HUES6 (cell line): ENCODE measurements around the gene IKBKG.
"Not testable (repeated sequence)": the region's sequence is repeated elsewhere in the genome, so short reads cannot be mapped to it uniquely, and the experiment has no call there.

Experiments used
- H3K27ac ChIP-seq: 2 replicates; pipeline ENCODE4 v1.7.0; 2013; ENCODE audit warnings: low read depth, mild to moderate bottlenecking, low read length, inconsistent platforms
- H3K27me3 ChIP-seq: 2 replicates; pipeline ENCODE4 v1.6.1; 2013; ENCODE audit warnings: low read length; ENCODE audit not compliant: control insufficient read depth, insufficient read depth
- H3K36me3 ChIP-seq: 2 replicates; pipeline ENCODE4 v1.6.1; 2013; ENCODE audit warnings: low read length; ENCODE audit not compliant: control insufficient read depth, insufficient read depth
- H3K4me1 ChIP-seq: 2 replicates; pipeline ENCODE4 v1.6.1; 2013; ENCODE audit warnings: low read length; ENCODE audit not compliant: control insufficient read depth, insufficient read depth
- H3K4me3 ChIP-seq: 2 replicates; pipeline ENCODE4 v1.5.1; 2013; ENCODE audit warnings: low read depth, low read length
- H3K9ac ChIP-seq: one replicate; pipeline ENCODE4 v1.6.1; 2013; ENCODE audit warnings: mild to moderate bottlenecking, low read length
- H3K9me3 ChIP-seq: 2 replicates; pipeline ENCODE4 v1.6.1; 2013; ENCODE audit warnings: low read depth, low read length; ENCODE audit not compliant: control insufficient read depth, insufficient read depth

IKBKG gene

GRCh38 chrX:154547245-154548027 is at the start of gene IKBKG:
TSS of gene IKBKG (plus strand) at chrX:154547620. CDS start at chrX:154552003, 4,383 bp downstream.
- Histone ChIP-seq H3K9ac (peak within 1 kb of the TSS; percentile 89), H3K4me1 (peaks cover 16% of the 10 kb centered on the region; the same call in 1 of the 2 replicates), H3K27me3 (no peaks in the 10 kb centered on the region), H3K9me3 (peaks cover 15% of the 10 kb centered on the region; the same call in 1 of the 2 replicates), H3K4me3 (peak within 1 kb of the TSS; percentile 88), H3K36me3 (peaks cover 25% of the 10 kb centered on the region), H3K27ac (peak within 1 kb of the TSS; percentile 73; the same call in 1 of the 2 replicates)

DNA sequence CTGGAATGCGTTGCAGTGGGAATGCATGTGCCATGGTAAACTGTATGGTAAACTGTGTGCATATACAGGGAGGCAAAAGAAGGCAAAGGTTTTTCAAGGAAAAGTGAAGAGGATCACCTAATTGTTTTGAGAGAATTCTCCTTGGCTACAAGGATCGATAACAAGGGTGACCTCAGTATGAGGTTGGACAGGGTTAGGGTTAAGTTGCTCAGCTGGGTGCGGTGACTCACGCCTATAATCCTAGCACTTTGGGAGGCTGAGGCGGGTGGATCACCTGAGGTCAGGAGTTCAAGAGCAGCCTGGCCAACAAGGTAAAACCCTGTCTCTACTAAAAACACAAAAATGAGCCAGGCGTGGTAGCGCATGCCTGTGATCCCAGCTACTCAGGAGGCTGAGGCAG is 46.0 kb upstream of the IKBKG start:
- not testable (repeated sequence) for H3K27me3 ChIP-seq, H3K4me3 ChIP-seq, H3K9ac ChIP-seq, H3K4me1 ChIP-seq, H3K27ac ChIP-seq
- Histone ChIP-seq H3K9me3 (peaks cover 17% of the 10 kb centered on the region; the same call in 1 of the 2 replicates), H3K36me3 (peaks cover 16% of the 10 kb centered on the region)

DNA sequence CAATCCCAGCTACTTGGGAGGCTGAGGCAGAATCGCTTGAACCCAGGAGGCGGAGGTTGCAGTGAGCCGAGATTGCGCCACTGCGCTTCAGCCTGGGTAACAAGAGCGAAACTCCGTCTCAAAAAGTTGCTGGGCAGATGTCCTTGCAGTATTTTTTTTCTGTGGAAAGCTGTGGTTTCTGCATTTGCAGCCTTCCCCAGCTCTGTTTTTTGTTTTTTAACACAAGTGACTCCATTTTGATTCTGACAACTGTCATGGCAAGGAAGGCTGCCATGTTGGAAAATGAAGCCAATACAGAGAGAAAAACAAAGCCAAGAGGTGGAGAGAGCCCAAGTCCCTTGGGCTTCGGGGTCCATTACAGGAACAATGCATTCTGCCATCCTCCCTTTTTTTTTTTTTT is 45.3 kb upstream of the IKBKG start:
- Histone ChIP-seq H3K9ac (no peak overlapping the region), H3K4me3 (no peak overlapping the region), H3K27me3 (no peaks in the 10 kb centered on the region), H3K4me1 (no peaks in the 10 kb centered on the region; the same call in 1 of the 2 replicates), H3K36me3 (peaks cover 22% of the 10 kb centered on the region), H3K9me3 (peaks cover 22% of the 10 kb centered on the region; the same call in 1 of the 2 replicates), H3K27ac (no peak overlapping the region)

- Histone ChIP-seq H3K4me1 (no peaks in the 10 kb centered on the region; the same call in 1 of the 2 replicates), H3K9me3 (peaks cover 24% of the 10 kb centered on the region; the same call in 1 of the 2 replicates), H3K9ac (no peak overlapping the region), H3K27ac (no peak overlapping the region), H3K27me3 (no peaks in the 10 kb centered on the region), H3K4me3 (no peak overlapping the region), H3K36me3 (peaks cover 27% of the 10 kb centered on the region)
Observed at GRCh38 chrX:154502989-154503388, 44.4 kb upstream of the IKBKG start.

DNA sequence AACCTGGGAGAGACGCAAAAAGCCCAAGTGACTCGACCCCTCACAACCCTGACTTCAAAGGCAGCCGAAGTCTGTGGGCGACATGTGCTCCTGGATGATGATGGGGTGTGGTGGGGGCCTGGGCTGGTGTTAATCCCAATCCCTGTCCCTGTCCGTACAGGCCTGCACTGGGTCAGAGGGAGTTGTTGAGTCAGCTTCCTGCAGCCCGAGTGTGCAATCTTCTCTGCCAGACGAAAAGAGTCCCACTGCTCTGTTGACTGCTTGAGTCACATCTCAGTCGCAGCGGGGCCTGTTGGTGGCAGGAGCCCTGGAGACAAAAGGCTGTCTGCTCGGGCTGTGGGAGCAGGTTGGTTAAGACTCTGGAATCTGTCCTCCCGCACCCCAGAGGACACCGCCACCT is 41.7 kb upstream of the IKBKG start:
- no peaks in the 10 kb centered on the region; the same call in 1 of the 2 replicates for H3K4me1 ChIP-seq
- peaks cover 33% of the 10 kb centered on the region; the same call in 1 of the 2 replicates for H3K9me3 ChIP-seq
- H3K27me3 ChIP-seq: no peaks in the 10 kb centered on the region
- no peak overlapping the region for H3K4me3 ChIP-seq
- H3K9ac ChIP-seq: no peak overlapping the region
- H3K27ac ChIP-seq: no peak overlapping the region
- peaks cover 44% of the 10 kb centered on the region for H3K36me3 ChIP-seq

- H3K9ac ChIP-seq: no peak overlapping the region
- no peak overlapping the region for H3K27ac ChIP-seq
- peaks cover 44% of the 10 kb centered on the region for H3K36me3 ChIP-seq
- no peaks in the 10 kb centered on the region for H3K27me3 ChIP-seq
- peaks cover 32% of the 10 kb centered on the region; the same call in 1 of the 2 replicates for H3K9me3 ChIP-seq
- H3K4me1 ChIP-seq: no peaks in the 10 kb centered on the region; the same call in 1 of the 2 replicates
- no peak overlapping the region for H3K4me3 ChIP-seq
Observed at GRCh38 chrX:154506483-154507332, 40.7 kb upstream of the IKBKG start.

DNA sequence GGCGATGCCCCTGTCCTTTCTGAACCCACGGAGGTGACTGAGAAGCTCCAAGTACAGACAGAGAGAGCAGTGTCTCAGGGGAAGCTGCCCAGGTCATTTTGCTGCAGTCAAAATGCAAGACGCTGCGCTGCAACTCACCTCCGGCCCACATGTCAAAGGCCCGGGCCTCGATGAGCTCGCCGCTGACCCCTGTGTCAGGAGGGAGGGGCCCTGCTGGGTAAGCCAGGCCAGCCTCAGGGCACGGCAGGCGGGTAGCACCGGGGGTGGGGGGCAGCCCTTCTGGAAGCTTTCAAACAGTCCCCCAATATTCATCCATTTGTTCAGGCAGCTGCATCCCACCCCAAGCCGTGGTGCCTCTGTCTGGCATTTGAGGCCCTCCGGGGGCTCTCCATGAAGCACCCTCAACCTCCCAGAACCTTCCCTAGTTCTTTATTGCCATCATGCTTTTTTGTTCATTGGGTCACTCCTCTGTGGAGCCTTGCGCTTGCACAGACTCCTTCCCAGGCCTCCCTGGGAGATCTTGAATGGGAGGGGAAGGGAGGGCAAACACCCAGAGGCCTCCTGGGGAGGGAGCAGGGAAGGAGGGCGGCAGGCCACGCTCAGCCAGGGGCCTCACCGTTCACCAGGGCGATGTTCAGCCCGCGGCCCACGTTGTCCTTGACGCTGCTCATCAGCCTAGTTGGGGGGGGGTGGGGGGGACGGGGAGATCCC is 39.6 kb upstream of the IKBKG start:
- no peak overlapping the region for H3K9ac ChIP-seq
- peaks cover 28% of the 10 kb centered on the region; the same call in 1 of the 2 replicates for H3K9me3 ChIP-seq
- H3K27me3 ChIP-seq: no peaks in the 10 kb centered on the region
- no peak overlapping the region for H3K4me3 ChIP-seq
- H3K36me3 ChIP-seq: peaks cover 44% of the 10 kb centered on the region
- no peak overlapping the region for H3K27ac ChIP-seq
- H3K4me1 ChIP-seq: no peaks in the 10 kb centered on the region; the same call in 1 of the 2 replicates

DNA sequence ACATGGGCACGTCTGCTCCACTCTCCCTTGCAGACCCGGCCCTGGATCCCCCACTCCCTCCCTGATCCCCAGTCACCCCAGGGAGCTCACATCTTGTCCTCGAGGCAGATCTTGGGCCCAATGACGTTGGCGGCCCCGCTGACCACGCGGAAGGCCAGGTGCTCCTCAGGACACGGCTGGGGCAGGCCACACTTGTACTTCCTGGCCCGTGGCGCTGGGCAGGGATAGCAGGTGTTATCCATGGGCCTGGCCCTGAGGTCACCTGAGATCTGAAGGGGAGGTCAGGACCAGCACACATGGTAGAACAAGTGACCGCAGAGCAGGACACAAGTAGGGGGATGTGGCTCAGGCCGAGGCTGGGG is 39.1 kb upstream of the IKBKG start:
- peaks cover 44% of the 10 kb centered on the region for H3K36me3 ChIP-seq

DNA sequence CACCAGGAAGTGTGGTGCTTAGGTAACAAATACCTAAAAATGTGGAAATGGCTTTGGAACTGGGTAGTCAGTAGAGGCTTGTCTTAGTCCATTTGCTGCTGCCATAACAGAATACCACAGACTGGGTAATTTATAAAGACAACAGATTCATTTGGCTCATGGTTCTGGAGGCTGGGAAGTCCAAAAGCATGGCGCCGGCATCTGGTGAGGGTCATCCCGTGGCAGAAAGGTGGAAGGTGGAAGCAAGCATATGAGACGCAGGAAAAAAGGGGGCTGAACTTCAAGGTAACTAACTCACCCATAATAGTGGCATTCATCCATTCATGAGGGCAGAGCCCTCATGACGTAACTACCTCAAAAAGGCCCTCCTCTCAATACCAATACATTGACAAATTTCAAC is 38.0 kb upstream of the IKBKG start:
- Histone ChIP-seq H3K9ac (no peak overlapping the region), H3K27ac (no peak overlapping the region), H3K36me3 (peaks cover 44% of the 10 kb centered on the region), H3K9me3 (peaks cover 30% of the 10 kb centered on the region; the same call in 1 of the 2 replicates), H3K4me1 (no peaks in the 10 kb centered on the region; the same call in 1 of the 2 replicates), H3K4me3 (no peak overlapping the region), H3K27me3 (no peaks in the 10 kb centered on the region)

More for the DNA sequence above, 39.1 kb upstream of the IKBKG start:
- Histone ChIP-seq H3K9me3 (peaks cover 26% of the 10 kb centered on the region; the same call in 1 of the 2 replicates), H3K4me1 (no peaks in the 10 kb centered on the region; the same call in 1 of the 2 replicates), H3K9ac (no peak overlapping the region), H3K27ac (no peak overlapping the region), H3K4me3 (no peak overlapping the region; the same call in 1 of the 2 replicates), H3K27me3 (no peaks in the 10 kb centered on the region)

DNA sequence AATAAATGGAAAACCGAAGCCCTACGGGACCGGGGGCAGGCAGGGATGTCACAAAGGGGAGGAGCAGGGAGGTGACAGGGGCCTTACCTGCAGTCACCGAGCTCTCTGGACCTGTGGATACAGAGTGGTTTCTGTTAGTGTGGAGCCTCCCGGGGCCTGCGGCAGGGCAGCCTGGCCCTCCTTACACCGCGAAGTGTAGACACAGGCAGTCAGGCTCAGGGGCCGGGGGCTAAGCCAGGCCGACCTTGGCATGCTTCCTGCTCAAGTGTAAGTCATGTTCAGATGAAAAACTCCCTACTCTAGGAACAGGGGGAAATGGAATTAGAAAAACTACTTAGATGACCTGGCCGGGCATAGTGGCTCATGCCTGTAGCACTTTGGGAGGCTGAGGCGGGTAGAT is 35.7 kb upstream of the IKBKG start:
- no peak overlapping the region for H3K27ac ChIP-seq
- no peak overlapping the region for H3K9ac ChIP-seq

More for the DNA sequence above, 35.7 kb upstream of the IKBKG start:
- Histone ChIP-seq H3K4me3 (no peak overlapping the region), H3K9me3 (peaks cover 21% of the 10 kb centered on the region; the same call in 1 of the 2 replicates), H3K4me1 (peaks cover 4% of the 10 kb centered on the region; the same call in 1 of the 2 replicates), H3K36me3 (peaks cover 25% of the 10 kb centered on the region), H3K27me3 (no peaks in the 10 kb centered on the region)
